DMS 273 treated with DMSO at 0.1 percent for 48 hours (cell line): Measurements from ENCODE around the gene CORO6.
"Not testable (repeated sequence)": the region's sequence is repeated elsewhere in the genome, so short reads cannot be mapped to it uniquely, and the experiment has no call there.

Source experiments
- DNase-seq: peaks from one replicate; lab custom pipeline; 2025; lab: John Stamatoyannopoulos, UW

The CORO6 gene

DNA sequence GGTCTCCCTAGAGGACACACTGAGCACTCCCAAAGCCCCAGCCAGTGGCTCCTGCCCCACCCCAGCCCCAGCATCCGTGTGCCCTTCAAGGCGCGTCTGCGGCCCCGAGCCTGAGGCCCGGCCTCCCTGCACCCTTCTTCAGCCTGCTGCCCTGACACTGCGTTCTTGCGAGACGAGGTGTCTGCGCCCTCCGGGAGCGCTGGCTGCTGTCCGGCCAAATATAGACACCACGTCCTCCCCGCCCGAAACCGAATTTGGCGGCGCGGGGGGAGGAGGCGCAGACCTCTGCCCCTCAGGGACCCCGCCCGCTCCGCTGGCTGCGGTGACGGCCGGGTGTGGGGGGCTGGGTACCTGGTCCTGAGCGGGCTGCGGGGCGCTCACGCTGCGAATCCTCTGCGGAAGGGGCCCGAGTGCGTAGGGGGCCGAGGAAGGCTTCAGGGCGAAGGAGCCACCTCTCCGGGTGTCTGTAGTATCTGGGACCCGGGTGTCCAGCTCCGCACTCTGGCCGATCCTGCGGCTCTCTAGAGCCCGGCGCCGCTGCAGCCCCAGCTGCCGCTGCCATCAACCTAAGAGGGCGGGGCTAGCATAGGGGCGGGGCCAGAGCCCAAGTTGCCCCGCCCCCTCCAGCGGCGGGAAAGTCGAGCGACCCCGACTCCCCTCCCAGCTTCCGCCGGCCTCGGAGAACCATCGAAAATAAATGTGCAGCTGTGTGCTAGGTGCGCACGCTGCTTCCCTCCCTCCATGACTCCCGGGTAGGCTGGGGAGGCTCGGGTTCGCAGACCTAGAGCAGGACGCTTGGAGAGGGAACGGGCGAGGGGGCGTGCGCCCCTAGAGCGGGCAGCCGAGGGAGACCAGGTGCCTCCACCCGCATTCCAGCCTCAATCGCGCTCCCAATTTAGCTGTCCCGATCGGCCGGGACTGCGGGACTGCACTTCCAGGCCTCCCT, at the start of gene CORO6:
Gene CORO6, minus strand, starts transcription at position 576 of the 946 bp plus-strand sequence. CDS start 1,491 bp downstream, outside the sequence.
- DNase-seq = no peak

DNA sequence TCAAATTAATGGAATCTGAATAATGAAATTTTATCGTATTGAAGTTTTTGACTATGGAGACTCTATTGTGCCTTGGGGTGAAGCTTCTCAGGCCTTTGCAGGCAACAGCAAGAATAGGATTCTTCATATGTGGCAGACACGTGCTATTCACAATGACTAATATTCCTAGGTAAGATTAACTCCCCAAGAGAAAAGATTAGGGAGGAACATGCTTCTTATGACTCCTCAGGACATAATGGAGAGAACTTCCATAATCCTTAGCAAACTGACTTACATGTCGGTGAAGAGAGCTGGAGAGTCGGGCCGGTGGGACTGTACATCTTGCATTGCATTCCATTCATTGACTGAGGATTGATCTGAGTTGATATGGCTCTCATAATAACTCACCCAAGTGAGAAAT, 48.9 kb upstream of the CORO6 start:
- no peak for DNase-seq

GRCh38 chr17:29669266-29669665, 46.6 kb upstream of the CORO6 start:
- no peak for DNase-seq

- DNase-seq = no peak
Observed at GRCh38 chr17:29667969-29668368, 45.3 kb upstream of the CORO6 start.

DNA sequence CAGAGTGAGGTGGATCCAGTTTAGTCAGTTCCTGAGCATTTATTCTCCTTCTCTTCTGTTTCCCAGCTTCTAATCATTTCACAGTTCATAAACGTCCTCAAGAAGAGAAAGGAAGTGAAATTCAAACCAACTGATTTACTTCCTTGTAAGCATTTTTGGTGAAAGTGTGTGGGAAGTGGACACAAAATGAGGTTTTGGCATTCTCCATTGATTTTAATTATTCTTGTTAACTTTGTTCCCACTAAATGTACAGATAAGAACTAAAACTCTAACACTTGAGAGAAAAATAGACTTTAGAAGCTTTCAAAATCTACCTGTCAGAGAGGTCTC, 42.7 kb upstream of the CORO6 start:
- no peak for DNase-seq

DNA sequence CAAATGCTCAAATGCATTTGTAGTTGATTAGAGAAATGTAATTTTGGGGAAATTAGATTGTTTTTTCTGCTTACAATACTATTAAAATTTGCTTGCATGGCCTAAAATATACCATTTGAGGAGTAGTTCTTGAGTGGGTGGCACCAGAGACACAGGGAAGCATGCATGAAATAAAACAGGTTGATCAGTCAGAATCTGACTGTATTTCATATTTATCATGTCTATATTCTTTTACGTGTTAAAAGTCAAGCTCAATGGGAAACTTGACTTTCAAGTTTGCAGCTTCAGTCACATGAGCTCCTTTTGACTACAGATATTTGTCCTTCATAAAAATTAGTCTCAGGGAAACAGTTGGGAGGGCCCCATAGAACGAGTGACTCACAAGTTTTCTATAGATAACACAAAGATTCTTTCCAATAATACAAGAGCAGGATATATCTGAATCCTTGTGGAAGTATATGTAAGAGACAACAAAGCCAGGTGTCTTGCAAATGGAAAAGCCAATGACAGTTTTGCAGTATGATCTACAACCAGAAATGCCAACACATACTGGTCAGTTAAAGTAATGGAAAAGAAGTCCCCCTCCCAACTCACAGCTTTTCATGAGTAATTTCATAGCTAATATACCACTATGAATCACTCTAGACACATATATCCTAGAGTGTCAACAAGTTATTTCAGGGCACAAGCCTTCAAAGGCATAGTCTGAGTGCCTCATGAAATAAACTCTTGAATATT, 42.2 kb upstream of the CORO6 start:
- DNase-seq = no peak

DNA sequence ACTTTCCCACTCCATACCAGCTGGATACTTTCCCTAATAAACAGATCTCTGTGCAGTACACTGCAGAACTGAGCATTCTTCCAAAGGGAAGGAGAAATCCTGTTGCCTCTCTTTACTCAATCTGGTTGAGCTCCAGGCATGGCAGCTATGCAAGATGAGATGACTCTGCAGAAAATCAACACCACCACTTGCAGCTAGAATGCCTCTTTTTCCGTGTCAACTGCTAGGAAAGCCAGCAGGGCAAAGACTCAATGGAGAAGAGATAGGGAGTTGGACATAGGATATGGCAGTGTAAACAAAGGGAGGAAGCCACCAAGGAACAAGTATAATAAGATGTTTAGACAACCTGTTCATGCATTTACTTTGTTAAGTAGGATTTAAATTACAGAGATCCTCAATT, 40.4 kb upstream of the CORO6 start:
- DNase-seq = no peak

- no peak for DNase-seq
Observed at GRCh38 chr17:29661213-29661612, 38.5 kb upstream of the CORO6 start.

DNA sequence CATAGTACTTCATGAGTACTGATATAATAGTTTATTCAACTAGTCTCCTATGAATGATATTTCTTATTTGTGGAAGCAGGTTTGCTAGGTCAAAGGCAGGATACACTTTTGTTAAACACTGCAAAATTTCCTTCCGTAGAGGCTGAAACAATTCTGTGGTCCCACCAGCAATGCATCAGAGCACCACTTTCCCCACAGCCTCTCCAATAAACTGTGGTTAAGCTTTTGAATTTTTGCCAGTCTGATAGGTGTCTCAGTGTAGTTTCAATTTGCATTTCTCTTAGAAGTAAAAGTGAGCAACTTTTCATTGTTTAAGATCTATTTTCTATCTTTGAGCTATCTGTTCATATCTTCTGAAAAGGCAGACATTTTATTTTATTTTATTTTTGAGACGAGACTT, 36.4 kb upstream of the CORO6 start:
- DNase-seq = no peak

DNA sequence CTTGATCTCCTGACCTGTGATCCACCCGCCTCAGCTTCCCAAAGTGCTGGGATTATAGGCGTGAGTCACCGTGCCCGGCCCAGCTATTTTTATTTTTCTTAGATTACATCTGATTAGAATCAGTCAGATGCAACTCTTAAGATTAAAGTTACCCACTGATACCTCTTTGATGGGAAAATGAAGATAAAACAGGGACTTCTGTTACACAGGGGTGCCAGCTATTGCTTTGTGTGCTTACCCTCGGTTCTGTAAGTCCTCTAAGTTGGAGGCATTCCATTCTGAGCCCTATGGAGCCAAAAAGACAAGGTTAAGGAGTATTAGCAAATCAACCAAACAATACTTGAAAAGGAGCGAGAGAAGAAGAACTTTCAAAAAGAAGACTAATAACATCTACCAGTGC, 32.6 kb upstream of the CORO6 start:
- no peak for DNase-seq

DNA sequence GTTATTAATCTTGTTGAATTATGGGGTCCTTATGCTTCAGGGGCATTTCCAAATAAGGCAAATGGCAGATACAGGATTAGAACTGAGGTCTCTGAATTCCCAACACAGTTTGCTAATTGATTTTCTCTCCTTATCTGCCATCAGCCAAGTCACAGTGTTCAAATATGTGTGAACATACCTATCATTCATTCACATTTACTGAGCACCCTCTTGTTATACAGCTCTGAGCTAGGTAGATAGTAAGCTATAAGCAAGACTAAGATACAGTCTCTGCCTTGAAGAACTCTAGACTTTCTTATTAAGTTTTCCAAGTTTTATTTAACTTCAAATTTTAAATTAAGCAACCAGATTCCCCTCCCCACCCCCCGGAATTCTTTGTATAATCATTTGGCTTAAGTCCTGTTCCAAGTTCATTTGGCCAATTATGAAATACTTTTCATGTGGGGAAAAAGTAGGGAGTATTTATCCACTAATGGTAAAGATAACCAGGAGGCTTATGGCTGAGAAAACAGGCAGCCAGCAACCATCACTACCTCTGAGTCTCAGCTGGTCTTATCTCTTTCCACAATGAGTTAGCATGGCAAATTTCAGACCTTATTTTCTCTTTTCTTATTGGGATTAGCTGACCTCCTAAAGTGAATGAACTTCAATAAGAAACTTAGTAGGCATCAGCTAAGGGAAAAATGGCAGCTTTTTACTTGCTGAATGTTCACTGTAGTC, 31.4 kb upstream of the CORO6 start:
- no peak for DNase-seq

GRCh38 chr17:29652976-29653375, 30.3 kb upstream of the CORO6 start:
- DNase-seq = no peak

DNA sequence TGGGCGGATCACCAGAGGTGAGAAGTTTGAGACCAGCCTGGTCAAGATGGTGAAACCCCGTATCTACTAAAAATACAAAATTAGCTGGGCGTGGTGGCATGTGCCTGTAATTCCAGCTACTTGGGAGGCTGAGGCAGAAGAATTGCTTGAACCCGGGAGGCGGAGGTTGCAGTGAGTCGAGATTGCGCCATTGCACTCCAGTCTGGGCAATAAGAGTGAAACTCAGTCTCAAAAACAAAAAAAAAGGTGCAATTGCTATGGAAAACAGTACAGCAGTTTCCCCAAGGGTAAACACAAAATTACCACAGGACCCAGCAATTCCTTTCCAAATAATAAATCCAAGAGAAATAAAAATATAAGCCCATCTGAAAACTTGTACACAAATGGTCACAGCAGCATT, 29.2 kb upstream of the CORO6 start:
- DNase-seq = not testable (repeated sequence)

GRCh38 chr17:29650396-29650795, 27.7 kb upstream of the CORO6 start:
- DNase-seq = no peak

- DNase-seq = no peak
Observed at GRCh38 chr17:29649359-29649758, 26.6 kb upstream of the CORO6 start.

DNA sequence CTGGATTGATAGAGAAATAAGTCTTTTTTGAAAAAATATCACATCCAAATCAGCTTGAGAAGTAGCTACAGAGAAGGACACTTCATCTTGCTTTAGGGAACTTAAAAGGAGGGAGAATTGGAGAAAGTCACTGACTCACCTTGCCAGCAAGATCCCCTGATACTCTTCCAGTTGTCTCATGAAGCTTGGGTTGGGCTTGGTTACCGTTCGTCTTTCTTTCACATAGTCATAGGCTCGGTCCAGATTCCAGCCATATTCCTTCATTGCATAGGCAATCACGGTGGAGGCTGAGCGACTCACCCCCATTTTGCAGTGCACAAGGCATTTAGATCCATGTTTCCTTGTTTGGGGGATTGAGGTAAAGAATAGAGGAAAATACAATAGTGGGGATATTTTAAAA, 25.3 kb upstream of the CORO6 start:
- DNase-seq = no peak

DNA sequence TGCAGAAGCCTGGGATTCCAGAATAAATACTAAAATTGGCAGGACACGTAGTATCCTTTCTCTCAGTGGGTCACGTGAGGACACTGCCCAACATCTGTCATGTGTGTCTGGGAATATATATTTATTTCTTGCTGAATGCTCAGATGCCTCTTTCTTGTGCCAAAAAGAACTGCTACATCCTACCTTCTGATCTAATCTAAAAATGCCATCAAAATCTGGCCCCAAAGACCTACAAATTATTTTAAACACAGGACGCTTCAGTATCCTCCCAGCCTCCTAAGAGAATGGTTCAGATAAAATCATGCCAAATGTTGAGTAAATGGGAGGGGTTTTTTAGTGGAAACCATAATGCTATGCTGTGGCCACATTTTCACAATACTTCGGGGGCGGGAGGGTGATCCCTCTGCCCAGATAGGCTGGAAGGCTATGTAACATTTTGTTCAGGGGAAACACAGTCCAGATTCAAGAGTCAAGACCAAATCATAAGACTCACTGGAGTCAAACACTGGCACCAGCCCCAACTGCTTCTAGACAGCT, 22.9 kb upstream of the CORO6 start:
- peak; percentile 92 for DNase-seq

DNA sequence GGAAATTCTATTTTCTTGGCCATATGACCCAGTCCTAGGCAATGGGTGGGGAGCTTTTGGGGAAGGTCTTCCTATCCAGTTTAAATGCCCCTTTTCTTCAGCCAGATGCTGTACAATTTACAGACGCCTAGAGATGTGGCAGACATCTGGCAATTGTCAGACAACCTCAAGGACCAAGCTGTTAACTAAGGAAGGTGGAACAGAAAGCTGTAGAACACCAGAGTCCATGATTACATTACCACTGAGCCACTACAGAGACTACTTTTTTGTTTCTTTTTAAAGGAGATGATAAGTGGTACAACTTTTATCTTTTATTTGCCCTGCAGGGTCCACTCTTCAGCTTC, 21.1 kb upstream of the CORO6 start:
- peak; percentile 37 for DNase-seq

- DNase-seq = peak; percentile 78
Observed at GRCh38 chr17:29642171-29642611, 19.5 kb upstream of the CORO6 start.

DNA sequence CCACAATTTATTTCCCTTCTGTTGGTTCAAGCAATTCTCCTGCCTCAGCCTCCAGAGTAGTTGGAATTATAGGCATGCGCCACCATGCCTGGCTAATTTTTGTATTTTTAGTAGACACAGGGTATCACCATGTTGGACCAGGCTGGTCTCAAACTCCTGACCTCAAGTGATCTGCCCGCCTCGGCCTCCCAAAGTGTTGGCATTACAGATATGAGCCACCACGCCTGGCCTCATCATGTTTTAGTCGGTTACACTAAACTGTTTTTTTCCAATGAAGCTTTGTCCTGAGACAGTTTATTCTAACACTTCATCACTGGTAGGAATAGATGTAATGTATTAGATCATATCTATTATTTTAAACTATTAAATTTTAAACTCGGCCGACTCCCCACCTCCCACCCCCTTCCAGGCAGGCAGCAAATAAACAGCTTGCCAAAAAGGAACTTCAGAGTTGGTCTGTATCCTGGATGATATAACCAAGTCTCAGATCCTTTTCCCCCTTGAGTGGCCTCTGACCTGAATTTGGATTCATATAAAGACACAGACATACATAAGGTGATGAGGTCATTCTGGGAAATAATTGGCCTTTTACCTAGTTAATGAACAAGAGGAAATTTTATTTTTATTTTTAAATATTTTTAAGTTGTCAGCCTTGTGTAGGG, 18.4 kb upstream of the CORO6 start:
- DNase-seq = no peak

GRCh38 chr17:29640413-29640812, 17.7 kb upstream of the CORO6 start:
- DNase-seq = no peak

- no peak for DNase-seq
Observed at GRCh38 chr17:29633886-29634285, 11.2 kb upstream of the CORO6 start.
